HCT116 (cell line): ENCODE data around the gene PZP.

ENCODE experiments used
- CEBPB ChIP-seq: IDR thresholded peaks from 2 replicates; pipeline ENCODE4 v1.6.1; 2012; ENCODE audit warnings: low read depth
- POLR2A ChIP-seq: IDR thresholded peaks from 2 replicates; pipeline ENCODE4 v1.7.0; 2011; ENCODE audit warnings: borderline replicate concordance; ENCODE audit not compliant: insufficient read depth, insufficient read length; ENCODE audit errors: extremely low read depth
- POLR2AphosphoS5 ChIP-seq: IDR thresholded peaks from 2 replicates; pipeline ENCODE4 v1.6.1; 2011; ENCODE audit warnings: mild to moderate bottlenecking, low read depth, low read length, moderate library complexity
- SIN3A ChIP-seq: IDR thresholded peaks from 2 replicates; pipeline ENCODE4 v1.6.1; 2012; ENCODE audit warnings: low read depth
- TCF7L2 ChIP-seq: IDR thresholded peaks from 2 replicates; pipeline ENCODE4 v1.7.0; 2011; ENCODE audit warnings: borderline replicate concordance, inconsistent platforms; ENCODE audit not compliant: insufficient read depth, insufficient read length; ENCODE audit errors: extremely low read depth
- ZFX ChIP-seq: fragments of 450-650 bp; IDR thresholded peaks from 2 replicates; pipeline ENCODE4 v1.6.1; 2017
- TF ChIP-seq, protein P1 (sequence below), 3 experiments: fragments of 200-600 bp in 1 of 3; sonication (generic) in 1 of 3; IDR thresholded peaks in 2 of 3; conservative IDR thresholded peaks in 1 of 3; 2 replicates each; pipeline ENCODE4 v1.5.1; 2012 to 2017; ENCODE audit warnings: low read depth in 2 of 3, low read length in 2 of 3, antibody characterized with exemption in 1 of 3, borderline replicate concordance in 1 of 3, control low read depth in 1 of 3, mild to moderate bottlenecking in 1 of 3, mixed read lengths in 1 of 3, mixed run types in 1 of 3, moderate library complexity in 1 of 3; ENCODE audit not compliant: insufficient read depth in 1 of 3
- TF ChIP-seq, protein P2 (sequence below): IDR thresholded peaks from 2 replicates; pipeline ENCODE4 v1.6.1; 2012; ENCODE audit warnings: low read depth
- TF ChIP-seq, protein P3 (sequence below): IDR thresholded peaks from 2 replicates; pipeline ENCODE4 v1.6.1; 2012
- TF ChIP-seq, protein P4 (sequence below): IDR thresholded peaks from 2 replicates; pipeline ENCODE4 v1.6.1; 2011; ENCODE audit warnings: mild to moderate bottlenecking, low read length, moderate library complexity; ENCODE audit not compliant: insufficient replicate concordance; ENCODE audit errors: extremely low read depth

DNA sequence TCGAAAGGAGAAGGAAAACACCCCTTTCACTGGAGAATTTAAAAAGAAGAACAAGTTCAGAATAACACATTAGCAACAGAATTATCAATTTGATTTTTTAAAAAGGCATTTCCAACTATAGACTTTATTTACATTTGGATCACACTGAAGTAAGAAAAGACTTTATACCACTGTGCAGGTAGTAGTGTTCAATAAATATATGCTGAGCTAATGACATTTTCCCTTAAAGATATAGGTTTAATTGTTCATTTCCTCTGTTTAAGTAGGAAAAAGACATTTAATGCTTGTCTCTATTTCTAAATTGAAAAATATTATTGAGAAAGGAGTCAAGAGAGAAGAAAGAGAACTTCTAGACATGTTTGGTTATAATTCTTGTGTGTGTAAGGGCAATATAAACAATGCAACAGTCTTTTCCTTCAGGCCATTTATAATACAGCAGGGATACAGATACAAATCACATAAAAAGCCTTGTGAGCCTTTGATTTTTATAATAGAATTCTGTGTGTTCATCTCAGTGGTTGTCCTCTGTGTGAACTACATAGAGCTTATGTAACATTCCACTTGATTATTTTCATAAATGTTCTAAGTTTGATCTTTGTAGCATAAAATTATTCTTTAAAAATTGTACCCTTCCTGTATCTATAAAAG, 48.7 kb upstream of the PZP start:
- TF ChIP-seq POLR2A (no peak), ZFX (no peak), POLR2AphosphoS5 (no peak), CEBPB (no peak), TCF7L2 (no peak), SIN3A (no peak)
- TF ChIP-seq, protein P1, sequence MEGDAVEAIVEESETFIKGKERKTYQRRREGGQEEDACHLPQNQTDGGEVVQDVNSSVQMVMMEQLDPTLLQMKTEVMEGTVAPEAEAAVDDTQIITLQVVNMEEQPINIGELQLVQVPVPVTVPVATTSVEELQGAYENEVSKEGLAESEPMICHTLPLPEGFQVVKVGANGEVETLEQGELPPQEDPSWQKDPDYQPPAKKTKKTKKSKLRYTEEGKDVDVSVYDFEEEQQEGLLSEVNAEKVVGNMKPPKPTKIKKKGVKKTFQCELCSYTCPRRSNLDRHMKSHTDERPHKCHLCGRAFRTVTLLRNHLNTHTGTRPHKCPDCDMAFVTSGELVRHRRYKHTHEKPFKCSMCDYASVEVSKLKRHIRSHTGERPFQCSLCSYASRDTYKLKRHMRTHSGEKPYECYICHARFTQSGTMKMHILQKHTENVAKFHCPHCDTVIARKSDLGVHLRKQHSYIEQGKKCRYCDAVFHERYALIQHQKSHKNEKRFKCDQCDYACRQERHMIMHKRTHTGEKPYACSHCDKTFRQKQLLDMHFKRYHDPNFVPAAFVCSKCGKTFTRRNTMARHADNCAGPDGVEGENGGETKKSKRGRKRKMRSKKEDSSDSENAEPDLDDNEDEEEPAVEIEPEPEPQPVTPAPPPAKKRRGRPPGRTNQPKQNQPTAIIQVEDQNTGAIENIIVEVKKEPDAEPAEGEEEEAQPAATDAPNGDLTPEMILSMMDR (IDR thresholded peaks at IDR 0.05 in 2 of 3, conservative IDR thresholded peaks at IDR 0.05 in 1 of 3; ENCODE audit: borderline replicate concordance in 1 of 3, insufficient read depth in 1 of 3, low read depth in 2 of 3, low read length in 2 of 3), result no peak
- TF ChIP-seq, protein P2, sequence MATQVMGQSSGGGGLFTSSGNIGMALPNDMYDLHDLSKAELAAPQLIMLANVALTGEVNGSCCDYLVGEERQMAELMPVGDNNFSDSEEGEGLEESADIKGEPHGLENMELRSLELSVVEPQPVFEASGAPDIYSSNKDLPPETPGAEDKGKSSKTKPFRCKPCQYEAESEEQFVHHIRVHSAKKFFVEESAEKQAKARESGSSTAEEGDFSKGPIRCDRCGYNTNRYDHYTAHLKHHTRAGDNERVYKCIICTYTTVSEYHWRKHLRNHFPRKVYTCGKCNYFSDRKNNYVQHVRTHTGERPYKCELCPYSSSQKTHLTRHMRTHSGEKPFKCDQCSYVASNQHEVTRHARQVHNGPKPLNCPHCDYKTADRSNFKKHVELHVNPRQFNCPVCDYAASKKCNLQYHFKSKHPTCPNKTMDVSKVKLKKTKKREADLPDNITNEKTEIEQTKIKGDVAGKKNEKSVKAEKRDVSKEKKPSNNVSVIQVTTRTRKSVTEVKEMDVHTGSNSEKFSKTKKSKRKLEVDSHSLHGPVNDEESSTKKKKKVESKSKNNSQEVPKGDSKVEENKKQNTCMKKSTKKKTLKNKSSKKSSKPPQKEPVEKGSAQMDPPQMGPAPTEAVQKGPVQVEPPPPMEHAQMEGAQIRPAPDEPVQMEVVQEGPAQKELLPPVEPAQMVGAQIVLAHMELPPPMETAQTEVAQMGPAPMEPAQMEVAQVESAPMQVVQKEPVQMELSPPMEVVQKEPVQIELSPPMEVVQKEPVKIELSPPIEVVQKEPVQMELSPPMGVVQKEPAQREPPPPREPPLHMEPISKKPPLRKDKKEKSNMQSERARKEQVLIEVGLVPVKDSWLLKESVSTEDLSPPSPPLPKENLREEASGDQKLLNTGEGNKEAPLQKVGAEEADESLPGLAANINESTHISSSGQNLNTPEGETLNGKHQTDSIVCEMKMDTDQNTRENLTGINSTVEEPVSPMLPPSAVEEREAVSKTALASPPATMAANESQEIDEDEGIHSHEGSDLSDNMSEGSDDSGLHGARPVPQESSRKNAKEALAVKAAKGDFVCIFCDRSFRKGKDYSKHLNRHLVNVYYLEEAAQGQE, result no peak
- TF ChIP-seq, protein P3, sequence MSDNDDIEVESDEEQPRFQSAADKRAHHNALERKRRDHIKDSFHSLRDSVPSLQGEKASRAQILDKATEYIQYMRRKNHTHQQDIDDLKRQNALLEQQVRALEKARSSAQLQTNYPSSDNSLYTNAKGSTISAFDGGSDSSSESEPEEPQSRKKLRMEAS, result no peak
- TF ChIP-seq, protein P4, sequence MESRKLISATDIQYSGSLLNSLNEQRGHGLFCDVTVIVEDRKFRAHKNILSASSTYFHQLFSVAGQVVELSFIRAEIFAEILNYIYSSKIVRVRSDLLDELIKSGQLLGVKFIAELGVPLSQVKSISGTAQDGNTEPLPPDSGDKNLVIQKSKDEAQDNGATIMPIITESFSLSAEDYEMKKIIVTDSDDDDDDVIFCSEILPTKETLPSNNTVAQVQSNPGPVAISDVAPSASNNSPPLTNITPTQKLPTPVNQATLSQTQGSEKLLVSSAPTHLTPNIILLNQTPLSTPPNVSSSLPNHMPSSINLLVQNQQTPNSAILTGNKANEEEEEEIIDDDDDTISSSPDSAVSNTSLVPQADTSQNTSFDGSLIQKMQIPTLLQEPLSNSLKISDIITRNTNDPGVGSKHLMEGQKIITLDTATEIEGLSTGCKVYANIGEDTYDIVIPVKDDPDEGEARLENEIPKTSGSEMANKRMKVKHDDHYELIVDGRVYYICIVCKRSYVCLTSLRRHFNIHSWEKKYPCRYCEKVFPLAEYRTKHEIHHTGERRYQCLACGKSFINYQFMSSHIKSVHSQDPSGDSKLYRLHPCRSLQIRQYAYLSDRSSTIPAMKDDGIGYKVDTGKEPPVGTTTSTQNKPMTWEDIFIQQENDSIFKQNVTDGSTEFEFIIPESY, result no peak
